Dendritic cell treated with granulocyte-macrophage colony-stimulating factor and Interleukin-4, amounts not matched to agents 40 ng/mL and 50 ng/mL, for 4 days (primary cell): ENCODE data around the gene ABCC1.
"Not testable (repeated sequence)": the region's sequence is repeated elsewhere in the genome, so short reads cannot be mapped to it uniquely, and the experiment has no call there.

Experiments used
- H3K27ac Mint-ChIP-seq: one replicate; pipeline ENCODE4 v1.8.0; 2022; ENCODE audit warnings: mild to moderate bottlenecking, mixed read lengths
- H3K27me3 Mint-ChIP-seq: one replicate; pipeline ENCODE4 v1.8.0; 2022; ENCODE audit warnings: mild to moderate bottlenecking, mixed read lengths
- H3K36me3 Mint-ChIP-seq: one replicate; pipeline ENCODE4 v1.8.0; 2022; ENCODE audit warnings: low read depth, mixed read lengths
- H3K4me1 Mint-ChIP-seq: one replicate; pipeline ENCODE4 v1.8.0; 2022; ENCODE audit warnings: low read depth, mixed read lengths
- H3K4me3 Mint-ChIP-seq: one replicate; pipeline ENCODE4 v1.8.0; 2022; ENCODE audit warnings: mild to moderate bottlenecking, moderate library complexity, mixed read lengths
- H3K9me3 Mint-ChIP-seq: one replicate; pipeline ENCODE4 v1.8.0; 2022; ENCODE audit warnings: mixed read lengths
- intact Hi-C: fragments of 100-400 bp; cut with micrococcal nuclease; formaldehyde crosslinking; loops from one replicate; pipeline ENCODE4 v1.15.0; 2022

ABCC1 gene

GRCh38 chr16:16161840-16162239 lies 212.4 kb downstream of the ABCC1 start:
- H3K27me3 Mint-ChIP-seq, H3K4me1 Mint-ChIP-seq, H3K27ac Mint-ChIP-seq, H3K4me3 Mint-ChIP-seq, H3K36me3 Mint-ChIP-seq, intact Hi-C loops: not testable (repeated sequence)
- H3K9me3 Mint-ChIP-seq: peaks cover 14% of the 10 kb centered on the region

- Mint-ChIP-seq H3K36me3 (peaks cover 5% of the 10 kb centered on the region), H3K4me3 (no peak overlapping the region), H3K27me3 (no peaks in the 10 kb centered on the region), H3K4me1 (no peaks in the 10 kb centered on the region), H3K9me3 (peaks cover 14% of the 10 kb centered on the region), H3K27ac (no peak overlapping the region)
- intact Hi-C loops: no loop called here
Measured at GRCh38 chr16:16162591-16162990, 213.2 kb downstream of the ABCC1 start.

GRCh38 chr16:16163109-16163508 lies 213.7 kb downstream of the ABCC1 start:
- Mint-ChIP-seq H3K36me3 (peaks cover 5% of the 10 kb centered on the region), H3K27ac (no peak overlapping the region), H3K4me1 (no peaks in the 10 kb centered on the region), H3K4me3 (no peak overlapping the region), H3K9me3 (peaks cover 11% of the 10 kb centered on the region), H3K27me3 (no peaks in the 10 kb centered on the region)
- intact Hi-C loops: no loop called here

GRCh38 chr16:16163571-16163970 lies 214.2 kb downstream of the ABCC1 start:
- no peak overlapping the region for H3K27ac Mint-ChIP-seq
- peaks cover 5% of the 10 kb centered on the region for H3K36me3 Mint-ChIP-seq
- no peak overlapping the region for H3K4me3 Mint-ChIP-seq
- H3K27me3 Mint-ChIP-seq: no peaks in the 10 kb centered on the region
- H3K9me3 Mint-ChIP-seq: peaks cover 6% of the 10 kb centered on the region
- intact Hi-C loops: no loop called here
- H3K4me1 Mint-ChIP-seq: no peaks in the 10 kb centered on the region

- intact Hi-C loops: no loop called here
- Mint-ChIP-seq H3K4me3 (no peak overlapping the region), H3K9me3 (no peaks in the 10 kb centered on the region), H3K36me3 (peaks cover 5% of the 10 kb centered on the region), H3K27me3 (no peaks in the 10 kb centered on the region), H3K27ac (no peak overlapping the region), H3K4me1 (no peaks in the 10 kb centered on the region)
Measured at GRCh38 chr16:16164243-16164642, 214.8 kb downstream of the ABCC1 start.

- no peaks in the 10 kb centered on the region for H3K9me3 Mint-ChIP-seq
- H3K4me1 Mint-ChIP-seq: no peaks in the 10 kb centered on the region
- no peak overlapping the region for H3K4me3 Mint-ChIP-seq
- no peak overlapping the region for H3K27ac Mint-ChIP-seq
- intact Hi-C loops: no loop called here
- H3K27me3 Mint-ChIP-seq: no peaks in the 10 kb centered on the region
- H3K36me3 Mint-ChIP-seq: no peaks in the 10 kb centered on the region
Measured at GRCh38 chr16:16166085-16166484, 216.7 kb downstream of the ABCC1 start.

GRCh38 chr16:16166949-16167348 lies 217.5 kb downstream of the ABCC1 start:
- Mint-ChIP-seq H3K27ac (no peak overlapping the region), H3K4me3 (no peak overlapping the region), H3K9me3 (no peaks in the 10 kb centered on the region), H3K27me3 (no peaks in the 10 kb centered on the region), H3K36me3 (no peaks in the 10 kb centered on the region), H3K4me1 (no peaks in the 10 kb centered on the region)
- intact Hi-C loops: no loop called here

GRCh38 chr16:16167927-16168326 lies 218.5 kb downstream of the ABCC1 start:
- Mint-ChIP-seq H3K4me3 (no peak overlapping the region), H3K27ac (no peak overlapping the region), H3K9me3 (no peaks in the 10 kb centered on the region), H3K4me1 (no peaks in the 10 kb centered on the region), H3K36me3 (no peaks in the 10 kb centered on the region), H3K27me3 (no peaks in the 10 kb centered on the region)
- intact Hi-C loops: no loop called here

- H3K9me3 Mint-ChIP-seq: no peaks in the 10 kb centered on the region
- intact Hi-C loops: no loop called here
- H3K4me3 Mint-ChIP-seq: no peak overlapping the region
- H3K4me1 Mint-ChIP-seq: no peaks in the 10 kb centered on the region
- no peak overlapping the region for H3K27ac Mint-ChIP-seq
- no peaks in the 10 kb centered on the region for H3K27me3 Mint-ChIP-seq
- H3K36me3 Mint-ChIP-seq: no peaks in the 10 kb centered on the region
Measured at GRCh38 chr16:16168431-16168830, 219.0 kb downstream of the ABCC1 start.

GRCh38 chr16:16169615-16170014 lies 220.2 kb downstream of the ABCC1 start:
- Mint-ChIP-seq H3K4me1 (no peaks in the 10 kb centered on the region), H3K9me3 (no peaks in the 10 kb centered on the region), H3K36me3 (peaks cover 5% of the 10 kb centered on the region), H3K27me3 (no peaks in the 10 kb centered on the region), H3K27ac (no peak overlapping the region), H3K4me3 (no peak overlapping the region)
- intact Hi-C loops: no loop called here

GRCh38 chr16:16171332-16171919 lies 222.0 kb downstream of the ABCC1 start:
- Mint-ChIP-seq H3K9me3 (no peaks in the 10 kb centered on the region), H3K36me3 (peaks cover 5% of the 10 kb centered on the region), H3K27me3 (no peaks in the 10 kb centered on the region), H3K27ac (no peak overlapping the region), H3K4me1 (no peaks in the 10 kb centered on the region), H3K4me3 (no peak overlapping the region)
- intact Hi-C loops: no loop called here

- Mint-ChIP-seq H3K4me3 (no peak overlapping the region), H3K9me3 (no peaks in the 10 kb centered on the region), H3K27ac (no peak overlapping the region), H3K36me3 (peaks cover 5% of the 10 kb centered on the region), H3K4me1 (no peaks in the 10 kb centered on the region), H3K27me3 (no peaks in the 10 kb centered on the region)
- intact Hi-C loops: no loop called here
Measured at GRCh38 chr16:16172991-16173390, 223.6 kb downstream of the ABCC1 start.

GRCh38 chr16:16175296-16175695 lies 225.9 kb downstream of the ABCC1 start:
- H3K4me1 Mint-ChIP-seq: no peaks in the 10 kb centered on the region
- H3K9me3 Mint-ChIP-seq: no peaks in the 10 kb centered on the region
- H3K27me3 Mint-ChIP-seq: no peaks in the 10 kb centered on the region
- no peak overlapping the region for H3K4me3 Mint-ChIP-seq
- H3K27ac Mint-ChIP-seq: no peak overlapping the region
- intact Hi-C loops: no loop called here
- H3K36me3 Mint-ChIP-seq: peaks cover 5% of the 10 kb centered on the region

- intact Hi-C loops: no loop called here
- Mint-ChIP-seq H3K4me1 (no peaks in the 10 kb centered on the region), H3K27ac (no peak overlapping the region), H3K36me3 (peaks cover 5% of the 10 kb centered on the region), H3K4me3 (no peak overlapping the region), H3K27me3 (no peaks in the 10 kb centered on the region), H3K9me3 (no peaks in the 10 kb centered on the region)
Measured at GRCh38 chr16:16176328-16176727, 226.9 kb downstream of the ABCC1 start.

GRCh38 chr16:16178455-16179162 lies 229.2 kb downstream of the ABCC1 start:
- Mint-ChIP-seq H3K4me3 (no peak overlapping the region), H3K9me3 (no peaks in the 10 kb centered on the region), H3K27ac (no peak overlapping the region), H3K27me3 (no peaks in the 10 kb centered on the region), H3K4me1 (no peaks in the 10 kb centered on the region), H3K36me3 (peaks cover 5% of the 10 kb centered on the region)
- intact Hi-C loops: no loop called here
